Measurements from ENCODE around the gene ST3GAL4.

DNA sequence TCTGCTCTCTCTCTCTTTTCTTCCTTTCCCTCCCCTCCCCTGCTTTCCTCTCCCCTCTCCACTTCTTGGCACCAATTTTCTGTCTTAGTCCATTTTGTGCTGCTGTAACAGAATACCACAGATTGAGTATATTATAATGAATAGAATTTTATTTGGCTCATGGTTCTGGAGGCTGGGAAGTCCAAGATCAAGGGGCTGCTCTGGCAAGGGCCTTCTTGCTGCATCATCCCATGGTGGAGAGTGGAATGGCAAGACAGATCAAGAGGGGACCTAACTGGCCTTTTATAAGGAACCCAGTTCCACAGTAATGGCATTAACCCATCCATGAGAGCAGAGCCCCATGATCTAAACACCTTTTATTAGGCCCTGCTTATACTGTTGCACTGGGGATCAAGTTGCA is 44.5 kb downstream of the ST3GAL4 start:
- TF ChIP-seq CTCF (conservative IDR thresholded peaks at IDR 0.05; ENCODE audit: low read length): no peak
- TF ChIP-seq EZH2phosphoT487 (IDR thresholded peaks at IDR 0.05; ENCODE audit: borderline replicate concordance): no peak
